Esophagus (tissue), 2 donors: ENCODE measurements around the gene MZT2B. TPM values are rescaled to one million over a fixed set of nuclear protein-coding genes. Genes with fewer than 3 reads are reported as not detected.
"Not testable (repeated sequence)": the region's sequence is repeated elsewhere in the genome, so short reads cannot be mapped to it uniquely, and the experiment has no call there.

Source experiments
- H3K27ac ChIP-seq, 2 donors: one replicate each; pipeline ENCODE4 v1.5.1; 2013; ENCODE audit warnings: low read depth in 2 of 2, mild to moderate bottlenecking in 2 of 2, inconsistent platforms in 1 of 2, low read length in 1 of 2, moderate library complexity in 1 of 2
- H3K27me3 ChIP-seq, 2 donors: one replicate each; pipeline ENCODE4 v1.6.1; 2013; ENCODE audit warnings: low read length in 2 of 2, control low read depth in 1 of 2, mild to moderate bottlenecking in 1 of 2; ENCODE audit not compliant: insufficient read depth in 2 of 2, control insufficient read depth in 1 of 2
- H3K36me3 ChIP-seq, 2 donors: one replicate each; pipeline ENCODE4 v1.6.1; 2013; ENCODE audit warnings: low read length in 1 of 2; ENCODE audit not compliant: control insufficient read depth in 2 of 2, insufficient read depth in 2 of 2
- H3K4me1 ChIP-seq, 2 donors: one replicate each; pipeline ENCODE4 v1.6.1; 2013; ENCODE audit warnings: low read length in 1 of 2; ENCODE audit not compliant: control insufficient read depth in 2 of 2, insufficient read depth in 2 of 2
- H3K4me3 ChIP-seq, 2 donors: one replicate each; pipeline ENCODE4 v1.5.1; 2013; ENCODE audit warnings: low read length in 2 of 2, mild to moderate bottlenecking in 2 of 2, low read depth in 1 of 2, moderate library complexity in 1 of 2
- H3K9me3 ChIP-seq, 2 donors: one replicate each; pipeline ENCODE4 v1.6.1; 2013; ENCODE audit warnings: mild to moderate bottlenecking in 2 of 2, low read depth in 1 of 2, low read length in 1 of 2, moderate library complexity in 1 of 2; ENCODE audit not compliant: control insufficient read depth in 2 of 2, insufficient read depth in 1 of 2
- WGBS, 2 donors: extraction: QIAGEN DNeasy Blood & Tissue Kit; methylation state at CpG; one replicate each; pipeline ENCODE4 v1.1.7; 2013; 5-methylcytosine and 5-hydroxymethylcytosine counted together
- polyA plus RNA-seq, 2 donors: library from polyadenylated mRNA; stranded (reverse); fragments of 200-250 nt; gene quantifications; one replicate each; pipeline ENCODE4 v1.2.3, GENCODE V29; 2013
- donor health status: healthy with polysubstance abuse.
- donor health status: Bipolar disorder and iron deficiency.

Gene MZT2B
- polyA plus RNA-seq, 2 donors, result 169 to 208 TPM

DNA sequence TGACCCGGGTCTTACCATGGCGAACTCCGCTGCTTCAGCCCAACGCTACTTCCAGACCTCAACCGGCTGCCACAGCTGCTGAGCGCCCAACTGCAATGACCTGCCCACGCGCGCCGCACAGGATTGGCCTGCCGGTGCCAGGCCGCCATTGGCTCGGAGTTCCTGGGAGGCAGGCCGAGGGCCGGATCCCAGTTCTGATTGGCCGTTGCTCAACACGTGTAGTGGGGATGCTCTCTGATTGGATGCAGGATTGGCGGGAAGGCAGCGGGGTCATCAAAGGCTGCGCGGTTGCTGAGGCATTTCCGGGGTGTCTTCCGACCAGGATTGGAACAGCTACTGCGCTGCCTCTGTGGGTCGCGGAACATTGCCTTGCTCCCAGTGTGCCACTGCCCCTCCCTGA lies 16.3 kb downstream of the MZT2B start, which contains the start of gene TUBA3E:
Gene TUBA3E (minus strand): TSS at position 97 of the 400 bp plus-strand sequence. CDS start 79 bp downstream, at position 18.
- Histone ChIP-seq H3K4me1 (no peaks in the 10 kb centered on the region), H3K27me3 (no peaks in the 10 kb centered on the region), H3K36me3 (no peaks in the 10 kb centered on the region), H3K9me3 (peaks cover 0 to 2% of the 10 kb centered on the region in 2 donors), H3K27ac (no peak within 1 kb of the TSS), H3K4me3 (no peak within 1 kb of the TSS)
- WGBS, 2 donors, result 96 to 97% methylated on average over 26 of the region's 26 CpGs

DNA sequence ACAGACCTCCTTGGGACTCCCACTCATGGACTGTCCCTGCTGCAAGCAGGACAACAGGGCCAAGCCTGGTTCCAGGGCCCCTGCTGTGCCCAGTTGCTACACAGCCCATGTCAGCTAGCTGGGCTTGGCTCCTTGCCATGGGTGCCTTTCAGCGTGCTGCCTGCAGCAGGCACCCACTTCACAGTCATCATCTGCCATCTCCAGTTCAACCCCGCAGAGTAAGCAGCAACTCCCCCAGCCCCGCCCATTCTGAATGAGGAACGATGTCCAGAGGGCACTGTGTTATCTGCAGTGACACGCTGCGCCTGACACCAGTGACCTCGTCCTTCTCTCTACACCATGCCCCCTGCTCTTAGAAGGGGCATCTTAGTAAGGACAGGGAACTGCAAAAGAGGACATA lies 20.5 kb downstream of the MZT2B start:
- H3K27me3 ChIP-seq, H3K27ac ChIP-seq, H3K4me3 ChIP-seq, H3K4me1 ChIP-seq, H3K9me3 ChIP-seq, H3K36me3 ChIP-seq: not testable (repeated sequence)
- 57 to 68% methylated on average over 4 of the region's 7 CpGs for WGBS, 2 donors

DNA sequence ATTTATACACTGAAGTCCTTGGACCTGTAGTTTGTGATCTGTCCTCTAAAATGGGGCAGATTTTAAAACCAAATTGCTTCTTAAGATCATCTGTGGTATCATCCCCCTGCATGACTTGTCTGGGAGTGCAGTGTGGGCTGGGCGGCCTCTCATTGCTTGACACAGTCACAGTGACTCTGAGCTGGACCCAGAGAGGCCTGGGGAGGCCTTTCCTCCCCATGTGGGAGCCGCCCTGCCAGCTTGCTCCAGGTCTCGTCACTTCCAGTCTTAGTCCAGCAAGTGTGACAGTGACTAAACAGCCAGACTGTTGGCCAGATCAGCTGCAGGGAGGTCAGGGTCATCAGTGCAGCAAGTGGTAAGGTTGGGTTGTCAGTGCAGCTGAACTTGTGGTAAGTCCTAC lies 21.1 kb downstream of the MZT2B start:
- 80 to 86% methylated on average over 3 of the region's 3 CpGs for WGBS, 2 donors

DNA sequence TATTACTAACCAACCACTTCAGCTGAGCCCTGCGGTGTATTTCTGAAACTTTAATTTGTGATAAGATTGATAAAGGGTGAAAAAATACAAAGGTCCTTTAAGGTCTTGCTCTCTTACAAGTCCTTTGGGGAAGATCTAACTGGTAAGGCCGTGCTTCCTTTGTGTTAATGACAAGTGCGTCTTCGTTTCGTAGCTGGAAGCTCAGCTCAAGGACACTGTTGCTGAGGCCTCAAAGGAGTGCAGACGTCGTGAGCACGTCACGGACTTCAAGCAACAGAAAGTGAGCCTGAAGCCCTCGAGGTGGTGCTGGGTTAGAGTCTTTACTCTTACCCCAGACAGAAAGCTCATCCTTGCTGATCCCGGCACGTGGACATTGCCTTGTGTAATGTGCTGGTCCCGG lies 25.0 kb downstream of the MZT2B start:
- not testable (repeated sequence) for H3K36me3 ChIP-seq
- 78 to 80% methylated on average over 11 to 12 of the region's 13 CpGs for WGBS, 2 donors

More for the DNA sequence above, 21.1 kb downstream of the MZT2B start:
- not testable (repeated sequence) for H3K4me1 ChIP-seq, H3K9me3 ChIP-seq, H3K4me3 ChIP-seq, H3K36me3 ChIP-seq, H3K27me3 ChIP-seq, H3K27ac ChIP-seq

DNA sequence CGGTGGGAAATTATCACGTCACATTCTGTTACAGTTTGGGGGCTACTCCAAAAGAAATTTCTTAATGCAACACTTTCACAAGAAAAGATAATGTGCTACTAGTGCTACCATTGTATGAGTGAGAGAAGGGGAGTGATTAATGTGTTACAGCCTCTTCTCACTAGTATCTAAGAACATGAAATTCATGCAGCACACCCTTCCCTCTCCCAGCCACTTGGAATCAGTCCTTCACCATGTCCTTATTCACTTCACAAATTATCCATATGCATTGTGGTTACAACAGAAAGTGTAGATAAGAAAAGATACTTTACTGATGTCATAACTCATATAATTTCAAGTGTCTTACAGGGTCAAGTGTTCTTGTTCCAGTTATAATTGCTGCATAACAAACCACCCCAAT lies 37.1 kb downstream of the MZT2B start:
- H3K4me3 ChIP-seq, H3K4me1 ChIP-seq, H3K27me3 ChIP-seq, H3K27ac ChIP-seq, H3K36me3 ChIP-seq, H3K9me3 ChIP-seq: not testable (repeated sequence)
- 88 to 93% methylated on average over 2 of the region's 2 CpGs for WGBS, 2 donors

More for the DNA sequence above, 25.0 kb downstream of the MZT2B start:
- H3K9me3 ChIP-seq, H3K4me1 ChIP-seq, H3K4me3 ChIP-seq, H3K27ac ChIP-seq, H3K27me3 ChIP-seq: not testable (repeated sequence)

DNA sequence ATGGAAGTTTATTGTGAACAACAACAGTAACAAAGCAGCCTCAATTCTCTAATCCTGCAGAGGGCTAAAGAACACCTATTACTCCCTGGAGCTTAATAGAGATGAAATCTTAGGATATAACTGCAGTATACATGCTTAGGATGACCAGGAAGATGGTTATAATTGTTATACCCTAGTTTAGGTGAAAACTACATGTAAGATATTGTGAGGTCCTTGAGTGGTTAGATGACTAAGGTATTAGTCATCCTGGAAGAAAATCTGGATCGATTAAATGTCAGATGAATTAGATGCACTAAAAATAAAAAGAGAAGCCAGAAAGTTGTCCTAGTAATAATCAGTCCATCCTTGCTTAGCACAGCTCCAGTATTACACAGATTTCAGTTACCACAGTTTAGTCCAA lies 38.4 kb downstream of the MZT2B start:
- not testable (repeated sequence) for H3K36me3 ChIP-seq, H3K4me3 ChIP-seq, H3K27me3 ChIP-seq, H3K9me3 ChIP-seq, H3K4me1 ChIP-seq, H3K27ac ChIP-seq
- no CpG with 5 or more reads among the region's 1 CpG for WGBS, 2 donors

DNA sequence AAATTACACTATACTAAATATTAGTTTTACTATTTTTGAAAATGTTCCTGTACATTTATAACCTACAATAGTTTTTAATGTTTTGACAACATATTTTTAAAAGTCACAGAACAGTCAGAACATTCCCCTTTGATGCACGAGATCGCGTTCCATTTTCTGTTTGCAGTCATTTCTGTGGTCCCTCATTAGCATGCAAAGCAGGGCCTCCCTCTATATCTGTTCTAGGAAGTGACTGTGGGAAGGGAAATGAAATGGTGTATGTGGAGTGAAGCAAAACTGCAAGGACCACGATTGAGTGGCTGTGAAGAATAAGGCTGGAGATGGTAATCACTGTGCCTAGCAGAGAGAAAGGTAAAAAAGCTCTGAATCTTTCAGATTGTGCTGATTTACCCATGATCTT lies 40.5 kb downstream of the MZT2B start:
- 28 to 39% methylated on average over 4 of the region's 4 CpGs for WGBS, 2 donors
- not testable (repeated sequence) for H3K36me3 ChIP-seq, H3K4me1 ChIP-seq, H3K4me3 ChIP-seq, H3K27me3 ChIP-seq, H3K27ac ChIP-seq, H3K9me3 ChIP-seq

DNA sequence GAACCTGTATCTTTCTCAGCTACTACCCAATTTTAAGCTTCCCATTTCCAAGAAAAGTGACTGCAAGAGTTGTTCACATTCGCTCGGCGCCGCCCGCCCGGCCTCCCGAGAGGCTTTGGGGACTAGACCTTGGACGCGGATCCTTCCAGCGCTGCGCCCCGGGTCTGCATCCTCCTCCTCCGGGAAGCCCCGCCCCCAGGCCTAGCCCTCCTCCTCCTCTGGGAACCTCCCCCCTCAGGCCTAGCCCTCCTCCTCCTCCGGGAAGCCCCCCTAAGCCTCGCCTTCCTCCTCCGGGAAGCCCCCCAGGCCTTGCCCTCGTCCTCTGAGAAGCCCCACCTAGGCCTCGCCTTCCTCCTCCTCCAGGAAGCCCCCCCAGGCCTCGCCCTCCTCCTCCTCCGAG lies 45.9 kb downstream of the MZT2B start:
- H3K27ac ChIP-seq, H3K9me3 ChIP-seq, H3K4me1 ChIP-seq, H3K27me3 ChIP-seq, H3K4me3 ChIP-seq, H3K36me3 ChIP-seq: not testable (repeated sequence)
- WGBS, 2 donors, result 93 to 95% methylated on average over 21 of the region's 21 CpGs

DNA sequence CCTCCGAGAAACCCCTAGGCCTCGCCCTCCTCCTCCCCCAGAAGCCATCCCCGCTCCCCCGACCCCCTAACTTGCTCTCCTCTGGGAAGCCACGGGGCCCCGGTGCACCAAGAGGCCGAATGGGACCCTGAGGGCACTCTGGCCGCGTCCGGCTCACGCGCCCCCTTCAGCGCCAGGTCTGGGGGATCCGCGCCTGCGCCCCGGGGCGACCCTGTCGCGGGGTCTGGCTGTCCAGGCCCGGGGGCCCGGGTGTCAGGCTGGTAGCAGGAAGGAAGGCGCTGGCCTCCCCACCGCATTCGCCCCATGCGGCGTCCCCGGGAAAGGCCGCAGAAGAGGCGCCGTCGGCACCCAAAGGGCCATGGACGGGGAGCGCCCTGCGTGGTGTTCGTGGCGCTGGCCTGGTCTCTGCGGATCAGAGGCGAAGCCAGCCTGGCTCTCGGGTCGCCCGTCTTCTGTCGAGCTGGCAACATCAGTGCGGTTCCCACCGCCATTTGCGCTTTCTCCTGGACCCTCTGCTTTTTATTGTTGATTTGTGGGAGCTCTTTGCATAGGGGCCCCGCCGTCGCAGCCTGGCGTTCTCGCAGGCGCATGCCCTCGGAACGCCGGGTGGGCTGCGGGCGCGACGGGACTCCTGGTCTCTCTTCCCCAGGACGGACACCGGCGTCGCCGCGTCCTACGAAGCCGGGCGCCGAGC lies 46.6 kb downstream of the MZT2B start:
- H3K9me3 ChIP-seq, H3K4me1 ChIP-seq, H3K27me3 ChIP-seq, H3K36me3 ChIP-seq, H3K27ac ChIP-seq, H3K4me3 ChIP-seq: not testable (repeated sequence)
- 79 to 88% methylated on average over 57 to 69 of the region's 69 CpGs for WGBS, 2 donors

DNA sequence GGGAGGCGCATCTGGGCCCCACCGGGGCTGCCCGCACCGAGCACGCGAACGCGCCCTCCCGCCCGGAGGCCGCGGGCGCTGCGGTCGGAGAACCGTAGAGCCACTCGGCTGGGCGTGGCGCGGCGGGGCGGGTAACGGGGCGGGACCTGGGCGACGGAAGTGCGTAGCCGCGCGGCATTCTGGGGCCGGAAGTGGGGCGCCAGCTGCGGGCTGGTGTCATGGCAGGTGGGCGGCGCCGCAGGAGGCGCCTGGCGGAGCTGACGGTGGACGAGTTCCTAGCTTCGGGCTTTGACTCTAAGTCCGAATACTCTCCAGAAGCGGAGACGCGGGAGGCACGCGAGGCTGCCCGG lies 47.1 kb downstream of the MZT2B start:
- not testable (repeated sequence) for H3K27ac ChIP-seq

More for the DNA sequence above, 47.1 kb downstream of the MZT2B start:
- not testable (repeated sequence) for H3K4me1 ChIP-seq, H3K9me3 ChIP-seq, H3K36me3 ChIP-seq, H3K27me3 ChIP-seq, H3K4me3 ChIP-seq
- 38 to 55% methylated on average over 39 to 48 of the region's 48 CpGs for WGBS, 2 donors
